Stomach (tissue), 9 donors: Measurements from ENCODE around the gene METAP1. TPM values are rescaled to one million over a fixed set of nuclear protein-coding genes. Genes with fewer than 3 reads are reported as not detected.
"Not testable (repeated sequence)": the region's sequence is repeated elsewhere in the genome, so short reads cannot be mapped to it uniquely, and the experiment has no call there.

Experiments used
- DNase-seq, 2 donors: peaks; one replicate each; pipeline versions ENCODE4 v3.0.0 to v3.0.0-alpha.2; 2013 to 2019
- H3K27ac ChIP-seq, 5 donors: fragments of 200-600 bp in 4 of 5; sonication (generic) in 4 of 5; one replicate each; pipeline ENCODE4 v1.5.1; 2013 to 2019; ENCODE audit warnings: mild to moderate bottlenecking in 1 of 5, moderate library complexity in 1 of 5
- H3K27me3 ChIP-seq, 3 donors: fragments of 200-600 bp; sonication (generic); one replicate each; pipeline ENCODE4 v1.5.1; 2017 to 2019; ENCODE audit warnings: mixed run types in 1 of 3
- H3K36me3 ChIP-seq, 4 donors: fragments of 200-600 bp; sonication (generic); 1 replicate in 3 of 4; 2 replicates in 1 of 4; pipeline ENCODE4 v1.5.1; 2016 to 2019
- H3K4me1 ChIP-seq, 4 donors: fragments of 200-600 bp; sonication (generic); one replicate each; pipeline ENCODE4 v1.5.1; 2016 to 2019
- H3K4me3 ChIP-seq, 4 donors: fragments of 200-600 bp; sonication (generic) in 3 of 4; one replicate each; pipeline ENCODE4 v1.5.1; 2016 to 2019; ENCODE audit warnings: mild to moderate bottlenecking in 1 of 4
- H3K9me3 ChIP-seq, 4 donors: fragments of 200-600 bp; sonication (generic); one replicate each; pipeline ENCODE4 v1.5.1; 2016 to 2019
- CTCF ChIP-seq, 7 experiments: fragments of 450-650 bp in 4 of 7; fragments of 200-600 bp in 3 of 7; sonication (generic) in 3 of 7; IDR thresholded peaks; one replicate each; pipeline ENCODE4 v1.5.1; 2016 to 2019; ENCODE audit warnings: antibody characterized with exemption in 7 of 7, control low read depth in 2 of 7, mild to moderate bottlenecking in 1 of 7
- EP300 ChIP-seq: sonication (generic); formaldehyde crosslinking; IDR thresholded peaks from one replicate; pipeline ENCODE4 v1.6.1; 2017; ENCODE audit warnings: antibody characterized with exemption
- POLR2A ChIP-seq, 4 donors: fragments of 450-650 bp; IDR thresholded peaks; one replicate each; pipeline ENCODE4 v1.6.1; 2016; ENCODE audit warnings: antibody characterized with exemption in 4 of 4, control low read depth in 2 of 4, mild to moderate bottlenecking in 1 of 4, moderate library complexity in 1 of 4
- POLR2AphosphoS5 ChIP-seq, 3 donors: sonication (generic); formaldehyde crosslinking; IDR thresholded peaks; one replicate each; pipeline ENCODE4 v1.6.1; 2016; ENCODE audit warnings: antibody characterized with exemption in 3 of 3
- WGBS, 5 donors: extraction: QIAGEN DNeasy Blood & Tissue Kit in 3 of 5; methylation state at CpG; one replicate each; pipeline versions ENCODE4 v1.1.5 to v1.1.7; 2013 to 2018; 5-methylcytosine and 5-hydroxymethylcytosine counted together
- intact Hi-C: fragments of 100-400 bp; cut with DNase I; formaldehyde crosslinking; loops from one replicate; pipeline ENCODE4 v1.15.1; 2023; ENCODE audit warnings: low total_unique reads
- polyA plus RNA-seq, 3 donors: library from polyadenylated mRNA; stranded (reverse); fragments of 200-250 nt; gene quantifications; one replicate each; pipeline ENCODE4 v1.2.3, GENCODE V29; 2013
- small RNA-seq, 4 donors: library from RNA; depleted of rRNA; stranded (forward); fragments of <200 nt; gene quantifications; one replicate each; pipeline ENCODE3, GENCODE V24; 2016
- total RNA-seq, 5 donors: library from RNA; depleted of rRNA; stranded (reverse); fragments of >200 nt; gene quantifications; one replicate each; pipeline versions ENCODE4 v1.1.0 to v1.2.3, GENCODE V29; 2014 to 2016
- donor health status: healthy with polysubstance abuse.
- donor health status: Bipolar disorder and iron deficiency.
- donor health status: healthy.

The METAP1 gene
- total and polyA plus RNA-seq, 8 donors: 1.8 to 64.3 (median 32.3) TPM

- no peaks in the 10 kb centered on the region for H3K36me3 ChIP-seq
- DNase-seq: no peak
- H3K9me3 ChIP-seq: no peaks in the 10 kb centered on the region
- H3K27me3 ChIP-seq: no peaks in the 10 kb centered on the region
- no peak for TF ChIP-seq EP300
- TF ChIP-seq CTCF (IDR thresholded peaks at IDR 0.05): no peak
- no peak for TF ChIP-seq POLR2A (IDR thresholded peaks at IDR 0.05)
- no peak for TF ChIP-seq POLR2AphosphoS5 (IDR thresholded peaks at IDR 0.05)
- H3K4me1 ChIP-seq: no peaks in the 10 kb centered on the region
- H3K4me3 ChIP-seq: no peak overlapping the region
- intact Hi-C loops: no loop called here
- WGBS, 5 donors: 94 to 100% (median 97%) methylated on average over 2 of the region's 2 CpGs
- H3K27ac ChIP-seq: no peak overlapping the region
Measured at GRCh38 chr4:99102634-99103033, 107.1 kb downstream of the METAP1 start.

DNA sequence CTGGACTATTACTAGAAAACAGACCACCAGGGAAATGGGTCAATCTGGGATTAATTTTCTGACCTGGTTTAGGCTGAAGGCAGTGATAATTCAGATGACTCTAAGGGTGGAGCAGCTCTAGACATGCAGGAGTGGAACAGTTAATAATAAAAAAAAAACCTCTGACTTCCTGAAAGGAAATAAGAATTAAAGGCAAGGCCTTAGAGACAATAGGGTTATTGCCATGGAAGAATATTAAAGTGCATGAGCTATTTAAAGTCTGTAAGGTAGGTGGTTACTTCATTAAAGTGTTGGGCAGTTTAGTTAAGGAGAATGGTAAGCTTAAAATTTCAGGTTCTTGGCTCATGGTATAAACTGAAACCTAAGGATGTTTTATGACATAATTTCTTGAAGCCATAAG is 107.6 kb downstream of the METAP1 start:
- no peak overlapping the region for H3K27ac ChIP-seq
- no peak for TF ChIP-seq POLR2AphosphoS5 (IDR thresholded peaks at IDR 0.05)
- TF ChIP-seq POLR2A (IDR thresholded peaks at IDR 0.05): no peak
- TF ChIP-seq EP300: no peak
- intact Hi-C loops: no loop called here
- H3K4me1 ChIP-seq: no peaks in the 10 kb centered on the region
- no peaks in the 10 kb centered on the region for H3K27me3 ChIP-seq
- no peak for DNase-seq
- H3K36me3 ChIP-seq: no peaks in the 10 kb centered on the region
- H3K4me3 ChIP-seq: no peak overlapping the region
- H3K9me3 ChIP-seq: no peaks in the 10 kb centered on the region

DNA sequence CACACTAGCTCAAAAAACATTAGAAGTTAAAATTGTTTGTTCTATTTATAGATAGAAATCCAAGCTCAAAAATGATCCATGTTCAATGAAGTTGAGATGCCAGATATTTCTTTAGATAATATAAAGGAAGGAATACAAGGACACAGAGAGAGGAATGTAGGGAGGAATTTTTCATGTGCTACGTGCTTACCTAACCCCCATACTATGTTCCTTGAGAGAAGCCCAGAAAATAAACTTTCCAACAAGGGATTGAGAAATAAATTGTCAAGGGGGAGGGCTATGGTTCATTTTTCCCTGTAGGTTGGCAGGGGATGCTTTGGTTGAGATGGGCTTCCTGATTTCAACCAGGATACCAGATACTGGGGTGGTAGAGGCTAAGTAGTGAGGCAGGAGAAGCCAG is 108.6 kb downstream of the METAP1 start:
- Histone ChIP-seq H3K27me3 (no peaks in the 10 kb centered on the region), H3K27ac (no peak overlapping the region), H3K36me3 (no peaks in the 10 kb centered on the region), H3K4me3 (no peak overlapping the region), H3K4me1 (no peaks in the 10 kb centered on the region), H3K9me3 (no peaks in the 10 kb centered on the region)
- WGBS, 5 donors: 86 to 93% (median 87%) methylated on average over 1 of the region's 1 CpG
- DNase-seq: no peak
- intact Hi-C loops: no loop called here
- no peak for TF ChIP-seq EP300
- TF ChIP-seq POLR2AphosphoS5 (IDR thresholded peaks at IDR 0.05): no peak
- TF ChIP-seq POLR2A (IDR thresholded peaks at IDR 0.05): no peak
- no peak for TF ChIP-seq CTCF (IDR thresholded peaks at IDR 0.05)

DNA sequence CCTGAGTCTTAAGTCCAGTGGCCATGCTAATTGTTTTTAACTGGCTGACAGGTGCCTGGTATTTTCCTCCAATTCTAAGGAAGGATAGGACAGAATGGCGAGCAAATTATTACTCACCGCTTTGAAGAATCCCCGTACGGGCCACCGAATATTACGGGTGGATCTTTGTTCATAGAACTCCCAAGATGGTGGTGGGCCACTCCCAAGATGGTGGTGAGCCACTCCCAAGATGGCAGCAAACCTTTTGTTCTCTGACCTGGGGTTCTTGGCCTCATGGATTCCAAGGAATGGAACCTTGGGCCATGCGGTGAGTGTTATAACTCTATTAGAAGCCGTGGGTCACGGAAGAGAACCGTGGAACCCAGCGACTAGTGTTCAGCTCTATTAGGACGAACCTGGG is 113.8 kb downstream of the METAP1 start:
- intact Hi-C loops, H3K27ac ChIP-seq, DNase-seq, H3K4me1 ChIP-seq, H3K27me3 ChIP-seq, H3K9me3 ChIP-seq, H3K36me3 ChIP-seq, H3K4me3 ChIP-seq: not testable (repeated sequence)
- 90 to 99% (median 91%) methylated on average over 12 of the region's 12 CpGs for WGBS, 5 donors

Small RNA genes within 50 kb of the gene (small RNA-seq; reads per million reads assigned to genes)
- 0 reads per million in 4 donors for gene MIR3684
- gene RNU7-149P: 0 reads per million in 4 donors

Other genes starting within 250 kb of the METAP1 start
- gene EIF4E, start 66.6 kb upstream of the METAP1 start, total RNA-seq: 100 to 1,000 TPM in 1 of 5 donors, 10 to 100 TPM in 3, 1 to 10 TPM in 1; 7.0 to 148 (median 52.4) TPM
- 10 to 100 TPM; 14.9 to 61.7 (median 54.5) TPM for gene EIF4E, start 66.6 kb upstream of the METAP1 start, polyA plus RNA-seq
- gene ADH5, start 93.1 kb downstream of the METAP1 start, total RNA-seq: 100 to 1,000 TPM in 2 of 5 donors, 10 to 100 TPM in 3; 63.0 to 162 (median 94.2) TPM
- 100 to 1,000 TPM; 128 to 148 (median 145) TPM for gene ADH5, start 93.1 kb downstream of the METAP1 start, polyA plus RNA-seq
- gene ADH4, start 148.6 kb downstream of the METAP1 start, total RNA-seq: 1 to 10 TPM in 1 of 5 donors, not detected in 4; 1.8 TPM
- gene ADH4, start 148.6 kb downstream of the METAP1 start, polyA plus RNA-seq: under 1 TPM in 2 of 3 donors, not detected in 1; 0.25 to 0.50 TPM
- 1 to 10 TPM in 1 of 5 donors, under 1 TPM in 1, not detected in 3; 0.92 to 1.7 TPM for gene ADH6, start 223.5 kb downstream of the METAP1 start, total RNA-seq
- under 1 TPM in 1 of 3 donors, not detected in 2; 0.05 TPM for gene ADH6, start 223.5 kb downstream of the METAP1 start, polyA plus RNA-seq